WI38 (cell line): ENCODE data around the gene MRGPRG.

Experiments used
- H3K4me3 ChIP-seq: 2 replicates; pipeline ENCODE4 v1.5.1; 2011; ENCODE audit warnings: low read depth, mild to moderate bottlenecking, control low read depth, low read length
- CTCF ChIP-seq: IDR thresholded peaks from 2 replicates; pipeline ENCODE4 v1.5.1; 2012; ENCODE audit warnings: low read depth, mild to moderate bottlenecking, control low read depth, low read length

Gene MRGPRG

GRCh38 chr11:3197878-3198528, 20.6 kb downstream of the MRGPRG start:
- no peak overlapping the region for H3K4me3 ChIP-seq
- no peak for TF ChIP-seq CTCF

GRCh38 chr11:3197044-3197695, 21.4 kb downstream of the MRGPRG start:
- no peak for TF ChIP-seq CTCF

GRCh38 chr11:3196161-3197043, 22.2 kb downstream of the MRGPRG start:
- no peak for TF ChIP-seq CTCF
- H3K4me3 ChIP-seq: no peak overlapping the region

More at GRCh38 chr11:3197044-3197695, 21.4 kb downstream of the MRGPRG start:
- no peak overlapping the region for H3K4me3 ChIP-seq

GRCh38 chr11:3195251-3196160, 23.1 kb downstream of the MRGPRG start:
- H3K4me3 ChIP-seq: no peak overlapping the region
- peak; percentile 65 for TF ChIP-seq CTCF

GRCh38 chr11:3194016-3194816, 24.4 kb downstream of the MRGPRG start:
- no peak for TF ChIP-seq CTCF

GRCh38 chr11:3193373-3194015, 25.1 kb downstream of the MRGPRG start:
- no peak overlapping the region for H3K4me3 ChIP-seq
- TF ChIP-seq CTCF: no peak

More at GRCh38 chr11:3194016-3194816, 24.4 kb downstream of the MRGPRG start:
- H3K4me3 ChIP-seq: no peak overlapping the region
